Duodenal mucosa (tissue), 2 donors: Measurements from ENCODE around the gene PCDHGA11.
"Not testable (repeated sequence)": the region's sequence is repeated elsewhere in the genome, so short reads cannot be mapped to it uniquely, and the experiment has no call there.

ENCODE experiments used
- H3K27ac ChIP-seq: one replicate; pipeline ENCODE4 v1.7.0; 2013; ENCODE audit warnings: low read depth, low read length
- H3K27me3 ChIP-seq, 2 donors: one replicate each; pipeline ENCODE4 v1.7.0; 2013; ENCODE audit warnings: low read length in 2 of 2, control low read depth in 1 of 2; ENCODE audit not compliant: insufficient read depth in 2 of 2, control insufficient read depth in 1 of 2
- H3K36me3 ChIP-seq, 2 donors: one replicate each; pipeline ENCODE4 v1.7.0; 2013; ENCODE audit warnings: low read length in 2 of 2, control low read depth in 1 of 2; ENCODE audit not compliant: insufficient read depth in 2 of 2, control insufficient read depth in 1 of 2
- H3K4me1 ChIP-seq, 2 donors: one replicate each; pipeline ENCODE4 v1.7.0; 2013; ENCODE audit warnings: low read length in 2 of 2, control low read depth in 1 of 2; ENCODE audit not compliant: insufficient read depth in 2 of 2, control insufficient read depth in 1 of 2
- H3K4me3 ChIP-seq, 2 donors: one replicate each; pipeline ENCODE4 v1.7.0; 2013; ENCODE audit warnings: low read length in 2 of 2, low read depth in 1 of 2
- H3K9ac ChIP-seq, 2 donors: one replicate each; pipeline ENCODE4 v1.7.0; 2013; ENCODE audit warnings: low read length in 2 of 2, low read depth in 1 of 2
- H3K9me3 ChIP-seq, 2 donors: one replicate each; pipeline ENCODE4 v1.7.0; 2013; ENCODE audit warnings: low read length in 2 of 2, control low read depth in 1 of 2; ENCODE audit not compliant: control insufficient read depth in 1 of 2

The PCDHGA11 gene

DNA sequence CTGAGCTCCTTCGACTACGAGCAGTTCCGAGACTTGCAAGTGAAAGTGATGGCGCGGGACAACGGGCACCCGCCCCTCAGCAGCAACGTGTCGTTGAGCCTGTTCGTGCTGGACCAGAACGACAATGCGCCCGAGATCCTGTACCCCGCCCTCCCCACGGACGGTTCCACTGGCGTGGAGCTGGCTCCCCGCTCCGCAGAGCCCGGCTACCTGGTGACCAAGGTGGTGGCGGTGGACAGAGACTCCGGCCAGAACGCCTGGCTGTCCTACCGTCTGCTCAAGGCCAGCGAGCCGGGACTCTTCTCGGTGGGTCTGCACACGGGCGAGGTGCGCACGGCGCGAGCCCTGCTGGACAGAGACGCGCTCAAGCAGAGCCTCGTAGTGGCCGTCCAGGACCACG lies 11.5 kb downstream of the PCDHGA11 start:
- peak overlapping the region in 1 of 2 donors; percentile 9 for H3K4me3 ChIP-seq
- H3K4me1 ChIP-seq, H3K9ac ChIP-seq, H3K36me3 ChIP-seq, H3K27me3 ChIP-seq, H3K27ac ChIP-seq: not testable (repeated sequence)
- H3K9me3 ChIP-seq = peaks cover 35 to 40% of the 10 kb centered on the region in 2 donors

DNA sequence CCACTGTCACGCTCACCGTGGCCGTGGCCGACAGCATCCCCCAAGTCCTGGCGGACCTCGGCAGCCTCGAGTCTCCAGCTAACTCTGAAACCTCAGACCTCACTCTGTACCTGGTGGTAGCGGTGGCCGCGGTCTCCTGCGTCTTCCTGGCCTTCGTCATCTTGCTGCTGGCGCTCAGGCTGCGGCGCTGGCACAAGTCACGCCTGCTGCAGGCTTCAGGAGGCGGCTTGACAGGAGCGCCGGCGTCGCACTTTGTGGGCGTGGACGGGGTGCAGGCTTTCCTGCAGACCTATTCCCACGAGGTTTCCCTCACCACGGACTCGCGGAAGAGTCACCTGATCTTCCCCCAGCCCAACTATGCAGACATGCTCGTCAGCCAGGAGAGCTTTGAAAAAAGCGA lies 11.9 kb downstream of the PCDHGA11 start:
- not testable (repeated sequence) for H3K9ac ChIP-seq, H3K36me3 ChIP-seq, H3K27me3 ChIP-seq, H3K27ac ChIP-seq, H3K4me1 ChIP-seq, H3K4me3 ChIP-seq
- H3K9me3 ChIP-seq = peaks cover 31 to 36% of the 10 kb centered on the region in 2 donors

DNA sequence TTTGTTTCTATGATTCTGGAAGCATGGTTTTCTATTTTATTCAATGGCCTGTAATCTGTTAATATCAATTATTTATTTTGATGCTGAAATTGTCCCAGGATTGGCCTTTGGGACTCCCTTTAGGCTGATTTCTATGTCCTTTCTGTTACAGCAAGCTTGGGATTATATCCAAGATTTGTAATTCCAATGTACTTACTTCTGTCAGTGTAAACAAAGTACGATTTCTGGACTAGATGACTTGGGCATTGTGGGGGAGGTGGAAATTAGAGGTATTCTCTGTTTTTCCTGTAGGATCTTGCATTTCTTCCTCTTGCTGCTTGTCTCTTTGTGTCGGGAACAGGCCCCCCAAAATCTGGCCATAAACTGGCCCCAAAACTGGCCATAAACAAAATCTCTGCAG lies 13.2 kb downstream of the PCDHGA11 start:
- Histone ChIP-seq H3K36me3 (no peaks in the 10 kb centered on the region), H3K27me3 (no peaks in the 10 kb centered on the region), H3K4me3 (no peak overlapping the region), H3K9ac (no peak overlapping the region), H3K9me3 (peaks cover 21 to 29% of the 10 kb centered on the region in 2 donors), H3K4me1 (no peaks in the 10 kb centered on the region), H3K27ac (no peak overlapping the region)

DNA sequence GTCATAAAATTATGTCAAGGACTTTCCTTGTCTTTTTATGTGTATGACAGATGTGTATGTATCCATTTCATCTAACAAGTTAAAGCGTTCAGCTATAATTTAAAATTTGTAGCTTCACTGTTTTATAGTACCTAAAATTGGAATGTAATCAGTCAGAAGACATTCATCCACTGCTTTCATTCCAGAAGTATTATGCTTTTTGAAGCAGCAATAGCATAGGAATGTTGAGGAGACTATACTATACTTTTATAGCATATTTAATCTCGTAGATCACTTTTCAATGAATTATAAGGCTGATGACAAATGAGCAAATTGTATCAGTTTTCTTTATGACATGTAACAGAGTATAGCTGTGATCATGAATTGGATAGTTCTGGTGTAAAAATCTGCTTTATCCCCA lies 16.4 kb downstream of the PCDHGA11 start:
- peaks cover 13 to 25% of the 10 kb centered on the region in 2 donors for H3K9me3 ChIP-seq
- H3K9ac ChIP-seq = no peak overlapping the region
- no peaks in the 10 kb centered on the region for H3K4me1 ChIP-seq
- no peaks in the 10 kb centered on the region for H3K36me3 ChIP-seq
- no peaks in the 10 kb centered on the region for H3K27me3 ChIP-seq
- H3K4me3 ChIP-seq = no peak overlapping the region
- no peak overlapping the region for H3K27ac ChIP-seq

DNA sequence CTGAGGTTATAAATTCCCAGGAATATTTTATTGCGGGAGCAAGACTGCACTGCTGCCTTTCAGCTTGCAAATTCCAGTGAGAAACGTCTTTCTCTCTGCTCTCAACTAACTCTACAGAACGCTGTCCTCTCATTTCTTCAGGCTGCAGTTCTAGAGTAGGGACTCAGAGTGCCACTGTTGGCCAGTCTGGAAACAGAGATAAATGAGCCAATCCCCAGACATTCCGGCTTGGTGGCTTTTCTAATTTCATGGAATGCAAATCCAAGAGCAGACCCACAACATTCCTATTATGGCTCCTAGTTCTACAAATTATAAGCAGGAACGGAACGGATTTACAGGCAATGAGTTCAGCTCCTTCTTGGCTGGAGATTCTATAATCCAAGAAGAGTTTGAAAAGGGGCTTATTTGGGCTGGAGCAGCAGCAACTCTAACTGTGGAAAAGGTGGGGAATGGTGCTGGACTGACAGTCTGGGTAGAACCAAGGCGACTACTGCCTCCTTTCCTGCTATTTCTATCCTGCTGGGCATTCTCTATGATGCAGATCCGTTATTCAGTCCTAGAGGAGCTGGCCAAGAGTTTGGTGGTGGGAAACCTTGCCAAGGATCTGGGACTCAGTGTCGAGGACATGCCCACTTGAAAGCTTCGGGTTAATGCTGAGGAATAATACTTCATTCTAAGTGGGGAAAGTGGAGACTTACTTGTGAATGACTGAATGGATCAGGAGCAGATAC lies 18.7 kb downstream of the PCDHGA11 start:
- Histone ChIP-seq H3K36me3 (no peaks in the 10 kb centered on the region), H3K9ac (no peak overlapping the region), H3K27ac (no peak overlapping the region), H3K9me3 (peaks cover 9 to 17% of the 10 kb centered on the region in 2 donors), H3K4me3 (no peak overlapping the region), H3K4me1 (no peaks in the 10 kb centered on the region), H3K27me3 (no peaks in the 10 kb centered on the region)

DNA sequence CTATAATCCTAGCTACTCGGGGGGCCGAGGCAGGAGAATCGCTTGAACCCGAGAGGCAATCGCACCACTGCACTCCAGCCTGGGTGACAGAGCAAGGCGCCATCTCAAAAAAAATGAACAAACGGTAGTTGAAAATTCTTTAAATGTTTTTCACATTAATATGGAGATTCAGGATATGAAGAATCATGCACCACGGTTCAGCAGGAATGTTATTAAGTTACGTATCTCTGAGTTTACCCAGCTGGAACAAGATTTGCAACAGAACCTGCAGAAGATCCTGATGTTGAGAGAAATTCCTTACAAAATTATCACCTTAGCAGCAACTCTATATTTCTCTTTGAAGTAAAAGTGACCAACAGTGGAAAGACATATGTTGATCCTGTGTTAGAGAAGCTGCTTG lies 19.5 kb downstream of the PCDHGA11 start:
- no peaks in the 10 kb centered on the region for H3K4me1 ChIP-seq
- no peaks in the 10 kb centered on the region for H3K27me3 ChIP-seq
- peaks cover 9 to 17% of the 10 kb centered on the region in 2 donors for H3K9me3 ChIP-seq
- H3K36me3 ChIP-seq = no peaks in the 10 kb centered on the region
- no peak overlapping the region for H3K4me3 ChIP-seq
- no peak overlapping the region for H3K9ac ChIP-seq
- H3K27ac ChIP-seq = no peak overlapping the region

DNA sequence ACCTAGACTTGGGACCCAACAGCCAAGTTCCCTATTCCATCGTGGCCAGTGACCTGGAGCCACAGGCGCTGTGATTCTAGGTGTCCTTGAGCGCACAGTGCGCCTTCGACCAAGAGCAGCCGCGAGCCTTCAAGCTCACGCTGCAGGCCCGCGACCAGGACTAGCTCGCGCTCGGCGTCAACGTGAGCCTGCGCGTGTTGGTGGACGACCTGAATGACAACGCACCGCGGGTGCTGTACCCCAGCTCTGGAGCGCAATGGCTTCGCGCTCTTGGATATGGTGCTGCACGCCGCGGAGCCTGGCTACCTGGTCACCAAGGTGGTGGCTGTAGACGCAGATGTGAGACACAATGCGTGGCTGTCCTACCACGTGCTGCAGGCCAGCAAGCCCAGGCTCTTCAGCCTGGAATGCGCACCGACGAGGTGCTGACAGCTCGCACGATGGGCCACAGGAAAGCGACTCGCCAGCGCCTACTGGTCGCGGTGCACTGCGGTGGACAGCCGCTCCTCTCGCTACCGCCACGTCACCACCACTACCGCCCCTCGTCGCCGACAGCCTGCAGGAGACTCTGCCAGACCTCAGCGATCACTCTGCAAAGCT lies 20.8 kb downstream of the PCDHGA11 start:
- Histone ChIP-seq H3K4me3 (no peak overlapping the region), H3K9me3 (peaks cover 9 to 17% of the 10 kb centered on the region in 2 donors)

DNA sequence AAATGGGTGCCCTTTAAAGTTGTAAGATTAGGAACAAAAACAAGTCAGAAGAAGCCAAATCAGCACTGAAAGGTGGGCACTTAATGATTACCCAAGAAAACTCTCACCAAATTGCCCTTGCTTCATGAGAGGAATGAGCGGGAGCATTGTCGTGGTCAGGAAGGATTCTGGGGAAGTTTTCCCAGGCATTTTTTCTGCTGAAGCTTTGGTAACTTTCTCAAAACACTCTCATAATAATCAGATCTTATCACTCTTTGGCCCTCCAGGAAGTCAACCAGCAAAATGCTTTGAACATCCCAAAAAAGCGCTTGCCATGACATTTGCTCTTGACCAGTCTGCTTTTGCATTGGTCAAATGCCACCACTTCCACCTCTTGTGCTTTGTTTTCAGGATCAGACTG lies 44.5 kb downstream of the PCDHGA11 start:
- Histone ChIP-seq H3K9ac (no peak overlapping the region), H3K4me1 (no peaks in the 10 kb centered on the region), H3K9me3 (no peaks in the 10 kb centered on the region)

More for the DNA sequence above, 20.8 kb downstream of the PCDHGA11 start:
- Histone ChIP-seq H3K27me3 (no peaks in the 10 kb centered on the region), H3K9ac (no peak overlapping the region), H3K36me3 (no peaks in the 10 kb centered on the region), H3K4me1 (no peaks in the 10 kb centered on the region), H3K27ac (no peak overlapping the region)

More for the DNA sequence above, 44.5 kb downstream of the PCDHGA11 start:
- Histone ChIP-seq H3K27ac (no peak overlapping the region), H3K4me3 (no peak overlapping the region), H3K36me3 (no peaks in the 10 kb centered on the region), H3K27me3 (no peaks in the 10 kb centered on the region)
